Stomach (tissue), 9 donors: ENCODE results near the gene CERS6. TPM values are rescaled to one million over a fixed set of nuclear protein-coding genes. Genes with fewer than 3 reads are reported as not detected.

ENCODE experiments used
- DNase-seq, 2 donors: peaks; one replicate each; pipeline versions ENCODE4 v3.0.0 to v3.0.0-alpha.2; 2013 to 2019
- H3K27ac ChIP-seq, 5 donors: fragments of 200-600 bp in 4 of 5; sonication (generic) in 4 of 5; one replicate each; pipeline ENCODE4 v1.5.1; 2013 to 2019; ENCODE audit warnings: mild to moderate bottlenecking in 1 of 5, moderate library complexity in 1 of 5
- H3K27me3 ChIP-seq, 3 donors: fragments of 200-600 bp; sonication (generic); one replicate each; pipeline ENCODE4 v1.5.1; 2017 to 2019; ENCODE audit warnings: mixed run types in 1 of 3
- H3K36me3 ChIP-seq, 4 donors: fragments of 200-600 bp; sonication (generic); 1 replicate in 3 of 4; 2 replicates in 1 of 4; pipeline ENCODE4 v1.5.1; 2016 to 2019
- H3K4me1 ChIP-seq, 4 donors: fragments of 200-600 bp; sonication (generic); one replicate each; pipeline ENCODE4 v1.5.1; 2016 to 2019
- H3K4me3 ChIP-seq, 4 donors: fragments of 200-600 bp; sonication (generic) in 3 of 4; one replicate each; pipeline ENCODE4 v1.5.1; 2016 to 2019; ENCODE audit warnings: mild to moderate bottlenecking in 1 of 4
- H3K9me3 ChIP-seq, 4 donors: fragments of 200-600 bp; sonication (generic); one replicate each; pipeline ENCODE4 v1.5.1; 2016 to 2019
- EP300 ChIP-seq: sonication (generic); formaldehyde crosslinking; IDR thresholded peaks from one replicate; pipeline ENCODE4 v1.6.1; 2017; ENCODE audit warnings: antibody characterized with exemption
- POLR2A ChIP-seq, 4 donors: fragments of 450-650 bp; IDR thresholded peaks; one replicate each; pipeline ENCODE4 v1.6.1; 2016; ENCODE audit warnings: antibody characterized with exemption in 4 of 4, control low read depth in 2 of 4, mild to moderate bottlenecking in 1 of 4, moderate library complexity in 1 of 4
- POLR2AphosphoS5 ChIP-seq, 3 donors: sonication (generic); formaldehyde crosslinking; IDR thresholded peaks; one replicate each; pipeline ENCODE4 v1.6.1; 2016; ENCODE audit warnings: antibody characterized with exemption in 3 of 3
- WGBS, 5 donors: extraction: QIAGEN DNeasy Blood & Tissue Kit in 3 of 5; methylation state at CpG; one replicate each; pipeline versions ENCODE4 v1.1.5 to v1.1.7; 2013 to 2018; 5-methylcytosine and 5-hydroxymethylcytosine counted together
- intact Hi-C: fragments of 100-400 bp; cut with DNase I; formaldehyde crosslinking; loops from one replicate; pipeline ENCODE4 v1.15.1; 2023; ENCODE audit warnings: low total_unique reads
- polyA plus RNA-seq, 3 donors: library from polyadenylated mRNA; stranded (reverse); fragments of 200-250 nt; gene quantifications; one replicate each; pipeline ENCODE4 v1.2.3, GENCODE V29; 2013
- total RNA-seq, 5 donors: library from RNA; depleted of rRNA; stranded (reverse); fragments of >200 nt; gene quantifications; one replicate each; pipeline versions ENCODE4 v1.1.0 to v1.2.3, GENCODE V29; 2014 to 2016
- TF ChIP-seq, protein P1 (sequence below), 7 experiments: fragments of 450-650 bp in 4 of 7; fragments of 200-600 bp in 3 of 7; sonication (generic) in 3 of 7; IDR thresholded peaks; one replicate each; pipeline ENCODE4 v1.5.1; 2016 to 2019; ENCODE audit warnings: antibody characterized with exemption in 7 of 7, control low read depth in 2 of 7, mild to moderate bottlenecking in 1 of 7
- donor health status: healthy with polysubstance abuse.
- donor health status: Bipolar disorder and iron deficiency.
- donor health status: healthy.

Gene CERS6
- total and polyA plus RNA-seq, 8 donors, result 4.0 to 102 (median 53.2) TPM

DNA sequence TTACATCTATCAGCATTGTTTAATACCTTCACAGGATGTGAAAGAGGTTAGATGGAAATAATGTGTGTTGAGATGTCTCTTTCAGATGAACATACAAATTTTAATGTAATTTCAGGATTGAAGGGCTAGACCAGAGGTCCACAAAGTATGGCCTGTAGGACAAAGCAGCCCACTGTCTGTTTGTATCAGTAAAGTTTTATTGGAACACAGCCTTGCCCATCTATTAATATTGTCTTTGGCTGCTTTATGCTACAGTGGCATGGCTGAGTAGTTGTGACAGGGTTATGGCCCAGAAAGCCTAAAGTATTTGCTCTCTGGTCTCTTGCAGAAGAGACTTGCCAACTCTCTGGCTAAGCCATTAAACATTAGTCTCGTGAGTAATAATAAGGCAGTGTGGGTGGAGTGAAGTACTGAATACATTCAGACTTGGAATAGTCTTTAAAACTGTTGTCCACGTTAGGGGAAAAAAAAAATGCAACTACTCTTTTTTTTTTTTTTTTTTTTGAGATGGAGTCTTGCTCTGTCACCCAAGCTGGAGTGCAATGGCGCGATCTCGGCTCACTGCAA, 271.9 kb downstream of the CERS6 start:
- Histone ChIP-seq H3K36me3 (peaks cover 0 to 23% (median 19%) of the 10 kb centered on the region in 4 donors), H3K4me1 (peaks cover 0 to 11% (median 3%) of the 10 kb centered on the region in 4 donors), H3K9me3 (no peaks in the 10 kb centered on the region), H3K27me3 (no peaks in the 10 kb centered on the region), H3K27ac (peak overlapping the region in 1 of 5 donors; percentile 78), H3K4me3 (no peak overlapping the region)
- no peak for TF ChIP-seq POLR2AphosphoS5 (IDR thresholded peaks at IDR 0.05)
- TF ChIP-seq, protein P1, sequence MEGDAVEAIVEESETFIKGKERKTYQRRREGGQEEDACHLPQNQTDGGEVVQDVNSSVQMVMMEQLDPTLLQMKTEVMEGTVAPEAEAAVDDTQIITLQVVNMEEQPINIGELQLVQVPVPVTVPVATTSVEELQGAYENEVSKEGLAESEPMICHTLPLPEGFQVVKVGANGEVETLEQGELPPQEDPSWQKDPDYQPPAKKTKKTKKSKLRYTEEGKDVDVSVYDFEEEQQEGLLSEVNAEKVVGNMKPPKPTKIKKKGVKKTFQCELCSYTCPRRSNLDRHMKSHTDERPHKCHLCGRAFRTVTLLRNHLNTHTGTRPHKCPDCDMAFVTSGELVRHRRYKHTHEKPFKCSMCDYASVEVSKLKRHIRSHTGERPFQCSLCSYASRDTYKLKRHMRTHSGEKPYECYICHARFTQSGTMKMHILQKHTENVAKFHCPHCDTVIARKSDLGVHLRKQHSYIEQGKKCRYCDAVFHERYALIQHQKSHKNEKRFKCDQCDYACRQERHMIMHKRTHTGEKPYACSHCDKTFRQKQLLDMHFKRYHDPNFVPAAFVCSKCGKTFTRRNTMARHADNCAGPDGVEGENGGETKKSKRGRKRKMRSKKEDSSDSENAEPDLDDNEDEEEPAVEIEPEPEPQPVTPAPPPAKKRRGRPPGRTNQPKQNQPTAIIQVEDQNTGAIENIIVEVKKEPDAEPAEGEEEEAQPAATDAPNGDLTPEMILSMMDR (IDR thresholded peaks at IDR 0.05), result no peak
- no peak for TF ChIP-seq POLR2A (IDR thresholded peaks at IDR 0.05)
- TF ChIP-seq EP300, result no peak
- 78 to 96% (median 90%) methylated on average over 5 of the region's 5 CpGs for WGBS, 5 donors
- intact Hi-C loops, result no loop called here
- DNase-seq, result no peak

DNA sequence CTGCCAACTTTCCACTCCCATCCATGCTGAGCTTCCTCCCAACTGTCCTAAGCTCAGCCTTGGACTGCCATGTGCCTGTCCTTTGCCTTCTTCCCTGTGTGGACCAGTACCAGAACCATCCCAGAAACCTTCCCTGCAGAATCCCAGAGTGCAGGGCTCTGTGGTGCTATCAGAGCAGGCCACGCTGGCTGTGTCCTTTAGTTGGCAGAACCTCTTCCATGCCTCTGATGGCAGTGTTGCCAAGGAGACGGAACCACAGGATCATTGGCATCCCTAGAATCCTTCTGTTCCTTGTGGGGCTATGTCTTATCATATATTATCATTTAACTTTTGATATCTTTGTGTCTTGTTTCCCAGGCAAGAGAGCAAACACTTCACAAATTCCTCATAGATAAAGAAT, 273.4 kb downstream of the CERS6 start:
- Histone ChIP-seq H3K27ac (peak overlapping the region in 1 of 5 donors; percentile 78), H3K27me3 (no peaks in the 10 kb centered on the region), H3K9me3 (no peaks in the 10 kb centered on the region), H3K36me3 (peaks cover 0 to 11% (median 8%) of the 10 kb centered on the region in 4 donors), H3K4me1 (peaks cover 0 to 11% (median 3%) of the 10 kb centered on the region in 4 donors), H3K4me3 (no peak overlapping the region)
- intact Hi-C loops, result no loop called here
- DNase-seq, result no peak
- 85 to 91% (median 89%) methylated on average over 2 of the region's 2 CpGs for WGBS, 5 donors
- TF ChIP-seq, protein P1 (IDR thresholded peaks at IDR 0.05), result no peak
- TF ChIP-seq POLR2A (IDR thresholded peaks at IDR 0.05) (no peak), EP300 (no peak), POLR2AphosphoS5 (IDR thresholded peaks at IDR 0.05) (no peak)

DNA sequence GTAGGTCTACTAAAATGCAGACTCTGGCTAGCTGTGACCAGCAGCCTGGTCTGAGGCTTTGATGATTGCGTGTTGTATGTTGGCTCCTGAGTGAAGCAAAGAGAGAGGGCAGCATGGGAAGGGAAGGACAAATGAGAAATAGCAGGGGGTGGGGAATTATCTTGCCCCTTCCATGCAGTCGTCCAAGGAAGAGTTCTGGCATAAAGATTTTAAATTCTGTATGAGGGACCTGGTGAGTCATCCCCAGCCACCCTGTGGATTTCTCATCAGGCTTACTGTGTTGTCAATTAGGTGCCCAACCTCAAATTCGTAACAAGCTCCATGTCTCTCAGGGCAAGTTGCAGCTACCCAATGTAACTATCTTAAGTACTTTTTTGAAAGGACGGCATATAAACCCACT, 274.3 kb downstream of the CERS6 start:
- DNase-seq, result no peak

DNA sequence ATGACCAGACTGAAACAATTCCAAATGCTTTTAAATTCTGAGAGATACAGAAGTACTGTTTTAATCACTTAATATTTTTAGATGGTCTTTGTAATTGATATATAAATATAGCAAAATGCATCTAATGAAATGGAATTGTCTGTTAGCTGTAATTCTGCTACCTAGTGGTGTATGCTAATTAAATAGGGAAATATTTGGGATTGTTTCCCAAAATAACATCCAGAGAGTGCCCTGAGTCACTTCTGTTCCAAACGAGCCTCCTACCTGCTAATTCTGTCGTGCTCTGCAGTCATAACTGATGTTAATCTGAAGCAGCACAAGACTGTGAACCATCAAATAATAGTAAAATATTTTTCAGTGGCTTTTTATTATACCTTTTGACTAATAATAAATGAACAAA, 274.9 kb downstream of the CERS6 start:
- intact Hi-C loops, result no loop called here
- Histone ChIP-seq H3K36me3 (no peaks in the 10 kb centered on the region), H3K4me1 (peaks cover 0 to 11% (median 3%) of the 10 kb centered on the region in 4 donors), H3K4me3 (no peak overlapping the region), H3K27ac (no peak overlapping the region), H3K27me3 (no peaks in the 10 kb centered on the region), H3K9me3 (no peaks in the 10 kb centered on the region)
- TF ChIP-seq POLR2AphosphoS5 (IDR thresholded peaks at IDR 0.05) (no peak), EP300 (no peak), POLR2A (IDR thresholded peaks at IDR 0.05) (no peak)
- TF ChIP-seq, protein P1 (IDR thresholded peaks at IDR 0.05), result no peak
- no peak for DNase-seq
- 67 to 87% (median 81%) methylated on average over 2 of the region's 2 CpGs for WGBS, 5 donors

More for the DNA sequence above, 274.3 kb downstream of the CERS6 start:
- Histone ChIP-seq H3K4me3 (no peak overlapping the region), H3K27ac (peak overlapping the region in 1 of 5 donors; percentile 78), H3K9me3 (no peaks in the 10 kb centered on the region), H3K27me3 (no peaks in the 10 kb centered on the region), H3K36me3 (peaks cover 0 to 2% (median 0%) of the 10 kb centered on the region in 4 donors), H3K4me1 (peaks cover 0 to 11% (median 3%) of the 10 kb centered on the region in 4 donors)
- intact Hi-C loops, result no loop called here
- TF ChIP-seq POLR2AphosphoS5 (IDR thresholded peaks at IDR 0.05) (no peak), EP300 (no peak), POLR2A (IDR thresholded peaks at IDR 0.05) (no peak)
- TF ChIP-seq, protein P1 (IDR thresholded peaks at IDR 0.05), result no peak
- 73 to 88% (median 79%) methylated on average over 4 of the region's 4 CpGs for WGBS, 5 donors
